GM11168 (cell line): ENCODE results near the gene RPL3.

Source experiments
- in situ Hi-C: fragments of 300-500 bp; cut with MboI; formaldehyde crosslinking; loops from one replicate; pipeline ENCODE4 v1.12.0; 2022; ENCODE audit warnings: low sequenced_read_pairs; ENCODE audit not compliant: unreplicated experiment

RPL3 gene

GRCh38 chr22:39287076-39287725 is 32.2 kb downstream of the RPL3 start:
- in situ Hi-C loops = no loop called here

- in situ Hi-C loops = no loop called here
These were observed 34.4 kb downstream of the RPL3 start for GRCh38 chr22:39284983-39285382.

GRCh38 chr22:39284142-39284980 is 35.1 kb downstream of the RPL3 start:
- in situ Hi-C loops = no loop called here

GRCh38 chr22:39283322-39284141 is 35.9 kb downstream of the RPL3 start:
- in situ Hi-C loops = no loop called here

DNA sequence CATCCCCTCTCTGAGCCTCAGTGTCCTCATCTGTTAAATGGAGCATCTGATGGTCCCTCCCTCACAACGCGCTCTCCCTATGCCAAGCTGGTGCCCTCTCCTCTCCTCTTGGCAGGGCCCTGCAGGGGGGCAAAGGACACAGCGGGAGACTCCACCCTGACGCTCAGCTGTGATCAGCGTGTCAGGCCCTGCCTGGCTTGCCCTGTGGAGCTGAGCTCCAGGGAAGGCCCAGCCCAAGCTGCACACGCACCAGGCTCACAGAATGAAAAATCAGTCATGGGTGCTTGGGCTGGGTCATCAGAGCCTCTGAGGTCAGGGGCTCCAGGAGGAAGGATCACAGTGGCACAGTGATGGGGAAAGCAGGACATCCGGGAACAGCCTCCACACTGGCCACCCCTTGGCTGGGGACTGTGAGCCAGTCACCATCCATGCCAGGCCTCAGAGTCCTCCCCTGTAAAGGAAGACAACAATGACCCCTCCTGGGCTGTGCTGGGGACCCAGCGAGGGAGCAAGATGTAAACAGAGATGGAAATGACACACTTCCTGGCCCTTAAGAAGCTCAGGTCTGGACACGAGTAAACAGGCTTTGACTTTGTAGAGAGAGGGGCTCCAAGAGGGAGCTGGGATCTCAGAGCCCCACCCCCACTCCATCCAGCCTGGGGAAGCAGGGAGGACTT is 36.6 kb downstream of the RPL3 start:
- in situ Hi-C loops = no loop called here

DNA sequence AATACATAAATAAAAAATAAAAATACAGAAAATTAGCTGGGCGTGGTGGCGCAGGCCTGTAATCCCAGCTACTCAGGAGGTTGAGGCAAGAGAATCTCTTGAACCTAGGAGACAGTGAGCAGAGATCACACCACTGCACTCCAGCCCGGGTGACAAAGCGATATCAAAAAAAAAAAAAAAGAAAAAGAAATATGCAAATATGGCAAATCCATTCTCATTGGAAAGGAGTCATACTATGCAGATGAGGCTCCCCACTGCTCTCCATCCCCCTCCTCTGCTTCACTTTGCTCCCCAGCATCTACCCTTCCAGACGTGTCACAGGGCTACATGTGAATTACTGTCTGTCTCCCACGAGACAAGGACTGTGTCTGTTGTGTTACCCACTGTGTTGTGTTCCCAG is 38.3 kb downstream of the RPL3 start:
- in situ Hi-C loops = no loop called here

- in situ Hi-C loops = no loop called here
These were observed 39.2 kb downstream of the RPL3 start for GRCh38 chr22:39280250-39280649.

- in situ Hi-C loops = no loop called here
These were observed 40.1 kb downstream of the RPL3 start for GRCh38 chr22:39279170-39279850.

GRCh38 chr22:39278040-39278439 is 41.4 kb downstream of the RPL3 start:
- in situ Hi-C loops = no loop called here

- in situ Hi-C loops = no loop called here
These were observed 42.2 kb downstream of the RPL3 start for GRCh38 chr22:39277142-39277607.

- in situ Hi-C loops = no loop called here
These were observed 42.8 kb downstream of the RPL3 start for GRCh38 chr22:39276440-39277141.

- in situ Hi-C loops = no loop called here
These were observed 43.5 kb downstream of the RPL3 start for GRCh38 chr22:39275814-39276439.

GRCh38 chr22:39273950-39274887 is 45.2 kb downstream of the RPL3 start:
- in situ Hi-C loops = no loop called here

- in situ Hi-C loops = no loop called here
These were observed 48.6 kb downstream of the RPL3 start for GRCh38 chr22:39270792-39271191.

- in situ Hi-C loops = no loop called here
These were observed 49.1 kb downstream of the RPL3 start for GRCh38 chr22:39270280-39270679.

DNA sequence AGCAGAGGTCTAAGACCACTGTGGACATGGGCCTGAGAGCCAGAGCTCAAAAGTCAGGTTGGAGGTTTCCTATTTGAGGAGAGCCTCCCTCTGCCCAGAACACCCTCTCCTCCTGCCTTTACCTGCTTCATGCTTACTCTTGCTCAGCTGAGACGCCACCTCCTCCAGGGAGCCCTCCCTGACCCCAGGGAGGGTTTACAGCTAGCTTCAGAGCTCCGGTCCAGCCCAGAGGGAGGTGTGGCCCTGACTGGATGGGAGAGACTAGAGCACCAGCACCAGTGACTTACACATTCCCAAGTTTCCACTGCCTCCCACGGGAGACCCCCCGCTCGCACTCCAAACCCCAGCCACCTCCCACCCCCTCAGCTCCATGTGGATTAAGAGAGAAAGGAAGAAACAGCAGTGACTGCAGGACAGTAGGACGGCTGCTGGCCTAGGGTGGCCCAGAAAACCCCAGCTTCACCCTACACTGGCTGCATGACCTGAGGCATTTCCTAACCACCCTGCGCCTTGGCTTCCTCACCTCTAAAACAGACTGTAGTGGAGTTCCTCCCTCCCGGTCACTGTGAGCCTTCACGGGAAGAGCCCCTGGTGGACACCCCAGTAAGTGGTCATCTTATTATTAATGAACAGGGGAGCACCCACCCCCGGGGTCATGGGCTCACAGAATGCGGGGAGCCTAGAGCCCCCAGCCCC is 50.2 kb downstream of the RPL3 start:
- in situ Hi-C loops = no loop called here

- in situ Hi-C loops = no loop called here
These were observed 50.8 kb downstream of the RPL3 start for GRCh38 chr22:39268645-39269044.
